Activated T-helper 9 cell treated with anti-CD3 and anti-CD28 coated beads, Interleukin-2, amount 50 U/mL, for 16 hours (primary cell): ENCODE results near the gene FZD7.

Experiments used
- DNase-seq: peaks from one replicate; pipeline ENCODE4 v3.0.0-alpha.2; 2020; ENCODE audit warnings: low read depth

FZD7 gene

DNA sequence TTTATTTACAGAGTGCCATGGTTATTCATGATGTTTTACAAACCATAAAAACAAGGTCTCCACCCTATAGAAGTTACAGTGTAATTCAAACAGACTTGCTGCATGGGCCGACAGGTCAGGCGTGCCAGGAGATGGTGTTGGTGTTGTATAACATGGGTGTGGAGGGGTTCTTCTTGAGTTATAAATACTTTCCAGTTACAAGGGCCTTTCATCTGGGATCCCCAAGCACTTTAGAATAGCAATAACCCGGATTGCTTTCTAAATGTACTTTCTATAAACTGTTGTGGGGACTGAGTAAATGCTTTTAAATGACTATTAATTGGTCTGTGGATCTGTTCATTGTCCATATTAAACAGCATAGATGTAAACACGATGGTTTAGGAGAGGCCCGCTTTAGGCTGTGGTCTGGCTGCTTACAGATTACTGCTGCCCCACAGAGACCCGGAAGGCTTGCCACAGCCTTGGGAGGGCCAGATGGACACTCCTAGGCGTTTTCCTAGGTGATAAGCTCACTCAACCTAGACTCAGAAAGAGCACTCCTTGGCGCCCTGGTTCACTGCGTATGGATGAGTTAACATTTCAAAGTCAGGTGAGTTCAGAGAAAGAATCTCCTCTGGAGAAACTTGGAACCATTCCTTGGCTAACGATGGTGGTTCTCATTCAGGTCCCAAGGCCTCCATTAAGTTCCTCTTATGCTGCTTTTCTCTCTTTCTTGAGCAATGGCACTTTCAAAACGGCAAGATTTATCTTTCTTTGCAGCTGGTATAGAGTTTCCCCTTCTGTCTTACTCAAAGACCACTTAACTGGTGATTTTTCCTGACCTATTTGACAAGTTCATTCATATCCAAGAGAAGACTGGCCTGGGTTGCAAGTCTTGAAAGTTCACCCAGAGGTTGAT, 35.8 kb downstream of the FZD7 start:
- no peak for DNase-seq

DNA sequence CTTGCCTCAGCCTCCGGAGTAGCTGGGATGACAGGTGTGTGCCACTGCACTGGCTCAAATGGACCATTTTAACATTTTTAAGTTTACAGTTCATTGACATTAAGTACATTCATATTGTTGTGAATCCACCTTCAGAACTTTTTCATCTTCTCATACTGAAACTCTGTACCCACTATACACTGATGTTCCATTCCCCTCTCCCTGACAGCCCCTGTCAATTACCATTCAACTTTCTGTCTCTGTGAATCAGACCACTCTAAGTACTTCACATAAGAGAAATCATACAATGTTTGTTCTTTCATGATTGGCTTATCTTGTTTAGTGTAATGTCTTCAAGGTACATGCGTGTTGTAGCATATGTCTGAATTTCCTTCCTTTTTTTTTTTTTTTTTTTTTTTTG, 37.5 kb downstream of the FZD7 start:
- no peak for DNase-seq

DNA sequence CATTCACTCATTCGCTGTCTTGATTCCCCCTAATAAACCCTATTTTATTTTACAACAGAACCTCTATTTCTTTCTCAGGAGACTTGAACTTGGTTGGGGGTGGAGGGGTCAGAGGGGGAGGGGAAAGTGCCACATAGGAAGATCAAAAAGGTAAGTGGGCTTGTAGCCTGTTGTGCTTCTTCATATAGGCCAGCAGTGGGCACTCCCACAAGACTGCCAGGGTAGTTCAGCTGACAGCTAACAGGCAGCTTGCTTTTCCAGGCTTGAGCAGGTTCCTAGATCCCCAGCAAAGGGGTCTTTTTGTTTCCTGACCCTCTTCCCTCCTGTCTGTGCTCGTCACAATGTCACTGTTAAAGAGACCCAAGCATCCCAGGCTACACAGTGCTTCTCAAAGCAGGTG, 38.6 kb downstream of the FZD7 start:
- no peak for DNase-seq

GRCh38 chr2:202072737-202073401, 39.2 kb downstream of the FZD7 start, which contains the start of gene KIAA2012:
Gene KIAA2012 (plus strand): TSS chr2:202073255. CDS start chr2:202073628, 373 bp downstream.
- DNase-seq = no peak

- DNase-seq = no peak
Observed at GRCh38 chr2:202074324-202074723, 40.7 kb downstream of the FZD7 start.

- no peak for DNase-seq
Observed at GRCh38 chr2:202079310-202079709, 45.7 kb downstream of the FZD7 start.

DNA sequence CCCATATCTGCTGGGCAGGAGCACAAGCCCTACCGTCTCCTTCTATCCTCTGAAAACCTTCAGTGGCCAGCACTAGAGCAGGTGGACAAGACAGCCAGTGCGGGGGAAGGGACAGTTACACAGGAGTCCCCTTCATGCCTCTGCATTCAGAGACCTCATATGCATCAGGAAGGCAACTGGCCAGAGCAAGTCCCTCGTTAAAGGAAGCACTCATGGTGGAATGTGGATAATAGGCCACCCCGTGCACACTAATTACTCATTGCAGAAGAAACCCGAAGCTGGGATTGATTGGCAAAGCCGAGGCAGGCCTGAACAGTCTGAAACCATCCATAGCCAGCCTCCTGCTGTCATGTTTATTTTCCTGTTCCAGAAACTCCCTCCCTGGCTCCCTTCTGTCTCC, 50.6 kb downstream of the FZD7 start:
- DNase-seq = no peak
